GM12892 (cell line): ENCODE data around the gene SLC4A4.

Experiments
- POLR2A ChIP-seq: IDR thresholded peaks from 2 replicates; pipeline ENCODE4 v1.6.1; 2011; ENCODE audit warnings: low read depth, low read length, control low read depth
- TAF1 ChIP-seq: IDR thresholded peaks from 2 replicates; pipeline ENCODE4 v1.6.1; 2011; ENCODE audit warnings: low read depth, mild to moderate bottlenecking, control low read depth, low read length, borderline replicate concordance

GRCh38 chr4:71609167-71609566 is 270.3 kb downstream of the SLC4A4 start:
- TF ChIP-seq POLR2A: no peak
- no peak for TF ChIP-seq TAF1
